ENCODE data around the gene RIMBP2. TPM values are rescaled to one million over a fixed set of nuclear protein-coding genes. Genes with fewer than 3 reads are reported as not detected.

RIMBP2 gene
- total and polyA plus RNA-seq, 3 experiments from 2014 or later, result not detected

GRCh38 chr12:130398100-130398848 lies 317.8 kb downstream of the RIMBP2 start:
- Mint-ChIP-seq H3K9me3 (peaks cover 0 to 7% (median 4%) of the 10 kb centered on the region in 5 donors), H3K36me3 (no peaks in the 10 kb centered on the region), H3K4me1 (no peaks in the 10 kb centered on the region), H3K4me3 (no peak overlapping the region), H3K27me3 (peaks cover 0 to 7% of the 10 kb centered on the region in 2 donors), H3K27ac (no peak overlapping the region)
- H3K4me3 ChIP-seq (ENCODE audit: low read length), result no peak overlapping the region
- POLR2A ChIA-PET, result no interaction called here
- DNase-seq, result no peak
- H3K36me3 ChIP-seq (ENCODE audit: insufficient read depth, low read length), result no peaks in the 10 kb centered on the region
- CTCF ChIA-PET, result no interaction called here
- H3K4me1 ChIP-seq (ENCODE audit: insufficient read depth, low read length), result no peaks in the 10 kb centered on the region
- no peak overlapping the region for H3K27ac ChIP-seq (ENCODE audit: low read depth, low read length)
- no peaks in the 10 kb centered on the region for H3K27me3 ChIP-seq (ENCODE audit: insufficient read depth, low read length, poor library complexity, severe bottlenecking)
- no peaks in the 10 kb centered on the region for H3K9me3 ChIP-seq (ENCODE audit: low read length)

- DNase-seq, result no peak
- H3K27me3 ChIP-seq (ENCODE audit: insufficient read depth, low read length, poor library complexity, severe bottlenecking), result no peaks in the 10 kb centered on the region
- H3K27me3 Mint-ChIP-seq, result peaks cover 0 to 7% of the 10 kb centered on the region in 2 donors
Measured at GRCh38 chr12:130396667-130397066, 319.4 kb downstream of the RIMBP2 start.

GRCh38 chr12:130394906-130395305 lies 321.2 kb downstream of the RIMBP2 start:
- no peak overlapping the region for H3K27ac Mint-ChIP-seq
- no peaks in the 10 kb centered on the region for H3K27me3 ChIP-seq (ENCODE audit: insufficient read depth, low read length, poor library complexity, severe bottlenecking)
- H3K27ac ChIP-seq (ENCODE audit: low read depth, low read length), result no peak overlapping the region
- H3K9me3 ChIP-seq (ENCODE audit: low read length), result no peaks in the 10 kb centered on the region
- H3K4me1 Mint-ChIP-seq, result no peaks in the 10 kb centered on the region
- peaks cover 0 to 12% (median 5%) of the 10 kb centered on the region in 5 donors for H3K9me3 Mint-ChIP-seq
- H3K4me3 Mint-ChIP-seq, result no peak overlapping the region
- CTCF ChIA-PET, result no interaction called here
- H3K36me3 Mint-ChIP-seq, result peaks cover 0 to 4% (median 0%) of the 10 kb centered on the region in 3 donors
- H3K4me3 ChIP-seq (ENCODE audit: low read length), result no peak overlapping the region
- POLR2A ChIA-PET, result no interaction called here
- H3K36me3 ChIP-seq (ENCODE audit: insufficient read depth, low read length), result no peaks in the 10 kb centered on the region
- H3K4me1 ChIP-seq (ENCODE audit: insufficient read depth, low read length), result no peaks in the 10 kb centered on the region
- peaks cover 0 to 7% of the 10 kb centered on the region in 2 donors for H3K27me3 Mint-ChIP-seq
- DNase-seq, result no peak

More at GRCh38 chr12:130396667-130397066, 319.4 kb downstream of the RIMBP2 start:
- Histone ChIP-seq H3K4me3 (ENCODE audit: low read length) (no peak overlapping the region), H3K9me3 (ENCODE audit: low read length) (no peaks in the 10 kb centered on the region), H3K36me3 (ENCODE audit: insufficient read depth, low read length) (no peaks in the 10 kb centered on the region), H3K4me1 (ENCODE audit: insufficient read depth, low read length) (no peaks in the 10 kb centered on the region), H3K27ac (ENCODE audit: low read depth, low read length) (no peak overlapping the region)
- no peaks in the 10 kb centered on the region for H3K4me1 Mint-ChIP-seq
- no peak overlapping the region for H3K4me3 Mint-ChIP-seq
- peaks cover 0 to 7% (median 4%) of the 10 kb centered on the region in 5 donors for H3K9me3 Mint-ChIP-seq
- H3K27ac Mint-ChIP-seq, result no peak overlapping the region
- ChIA-PET POLR2A (no interaction called here), CTCF (no interaction called here)
- no peaks in the 10 kb centered on the region for H3K36me3 Mint-ChIP-seq

GRCh38 chr12:130391186-130391585 lies 324.9 kb downstream of the RIMBP2 start:
- DNase-seq, result no peak
- H3K9me3 Mint-ChIP-seq, result peaks cover 3 to 19% (median 10%) of the 10 kb centered on the region in 5 donors
- no peaks in the 10 kb centered on the region for H3K36me3 ChIP-seq (ENCODE audit: insufficient read depth, low read length)
- peaks cover 0 to 4% (median 0%) of the 10 kb centered on the region in 3 donors for H3K36me3 Mint-ChIP-seq
- H3K27ac ChIP-seq (ENCODE audit: low read depth, low read length), result no peak overlapping the region
- H3K27me3 Mint-ChIP-seq, result no peaks in the 10 kb centered on the region
- POLR2A ChIA-PET, result no interaction called here
- no peak overlapping the region for H3K4me3 Mint-ChIP-seq
- H3K27me3 ChIP-seq (ENCODE audit: insufficient read depth, low read length, poor library complexity, severe bottlenecking), result no peaks in the 10 kb centered on the region
- H3K27ac Mint-ChIP-seq, result no peak overlapping the region
- H3K4me1 Mint-ChIP-seq, result no peaks in the 10 kb centered on the region
- H3K4me1 ChIP-seq (ENCODE audit: insufficient read depth, low read length), result no peaks in the 10 kb centered on the region
- CTCF ChIA-PET, result no interaction called here
- no peaks in the 10 kb centered on the region for H3K9me3 ChIP-seq (ENCODE audit: low read length)
- H3K4me3 ChIP-seq (ENCODE audit: low read length), result no peak overlapping the region

- Histone ChIP-seq H3K9me3 (ENCODE audit: low read length) (peaks cover 4% of the 10 kb centered on the region), H3K36me3 (ENCODE audit: insufficient read depth, low read length) (no peaks in the 10 kb centered on the region), H3K4me1 (ENCODE audit: insufficient read depth, low read length) (peaks cover 3% of the 10 kb centered on the region), H3K27me3 (ENCODE audit: insufficient read depth, low read length, poor library complexity, severe bottlenecking) (no peaks in the 10 kb centered on the region), H3K4me3 (ENCODE audit: low read length) (no peak overlapping the region), H3K27ac (ENCODE audit: low read depth, low read length) (no peak overlapping the region)
- peaks cover 2 to 9% of the 10 kb centered on the region in 2 donors for H3K27me3 Mint-ChIP-seq
- no peak overlapping the region for H3K27ac Mint-ChIP-seq
- no peaks in the 10 kb centered on the region for H3K36me3 Mint-ChIP-seq
- ChIA-PET POLR2A (no interaction called here), CTCF (no interaction called here)
- H3K4me3 Mint-ChIP-seq, result no peak overlapping the region
- H3K9me3 Mint-ChIP-seq, result peaks cover 13 to 23% (median 15%) of the 10 kb centered on the region in 5 donors
- DNase-seq, result no peak
- no peaks in the 10 kb centered on the region for H3K4me1 Mint-ChIP-seq
Measured at GRCh38 chr12:130385193-130385592, 330.9 kb downstream of the RIMBP2 start.

GRCh38 chr12:130384234-130384633 lies 331.9 kb downstream of the RIMBP2 start:
- Histone ChIP-seq H3K36me3 (ENCODE audit: insufficient read depth, low read length) (no peaks in the 10 kb centered on the region), H3K27ac (ENCODE audit: low read depth, low read length) (no peak overlapping the region), H3K27me3 (ENCODE audit: insufficient read depth, low read length, poor library complexity, severe bottlenecking) (no peaks in the 10 kb centered on the region), H3K4me3 (ENCODE audit: low read length) (no peak overlapping the region), H3K9me3 (ENCODE audit: low read length) (peaks cover 4% of the 10 kb centered on the region), H3K4me1 (ENCODE audit: insufficient read depth, low read length) (peaks cover 3% of the 10 kb centered on the region)
- ChIA-PET POLR2A (no interaction called here), CTCF (no interaction called here)
- no peaks in the 10 kb centered on the region for H3K36me3 Mint-ChIP-seq
- peaks cover 2 to 9% of the 10 kb centered on the region in 2 donors for H3K27me3 Mint-ChIP-seq
- H3K27ac Mint-ChIP-seq, result no peak overlapping the region
- peaks cover 12 to 23% (median 13%) of the 10 kb centered on the region in 5 donors for H3K9me3 Mint-ChIP-seq
- no peaks in the 10 kb centered on the region for H3K4me1 Mint-ChIP-seq
- no peak overlapping the region for H3K4me3 Mint-ChIP-seq
- DNase-seq, result no peak

GRCh38 chr12:130382818-130383217 lies 333.3 kb downstream of the RIMBP2 start:
- Mint-ChIP-seq H3K27me3 (peaks cover 2 to 9% of the 10 kb centered on the region in 2 donors), H3K4me3 (no peak overlapping the region), H3K36me3 (no peaks in the 10 kb centered on the region), H3K27ac (no peak overlapping the region), H3K9me3 (peaks cover 3 to 17% (median 7%) of the 10 kb centered on the region in 5 donors), H3K4me1 (no peaks in the 10 kb centered on the region)
- no peak overlapping the region for H3K4me3 ChIP-seq (ENCODE audit: low read length)
- H3K27me3 ChIP-seq (ENCODE audit: insufficient read depth, low read length, poor library complexity, severe bottlenecking), result no peaks in the 10 kb centered on the region
- H3K27ac ChIP-seq (ENCODE audit: low read depth, low read length), result no peak overlapping the region
- no peaks in the 10 kb centered on the region for H3K36me3 ChIP-seq (ENCODE audit: insufficient read depth, low read length)
- no peak for DNase-seq
- ChIA-PET POLR2A (no interaction called here), CTCF (no interaction called here)
- peaks cover 4% of the 10 kb centered on the region for H3K9me3 ChIP-seq (ENCODE audit: low read length)
- peaks cover 3% of the 10 kb centered on the region for H3K4me1 ChIP-seq (ENCODE audit: insufficient read depth, low read length)

- DNase-seq, result no peak
- Histone ChIP-seq H3K27me3 (ENCODE audit: insufficient read depth, low read length, poor library complexity, severe bottlenecking) (no peaks in the 10 kb centered on the region), H3K9me3 (ENCODE audit: low read length) (no peaks in the 10 kb centered on the region), H3K4me3 (ENCODE audit: low read length) (no peak overlapping the region), H3K36me3 (ENCODE audit: insufficient read depth, low read length) (no peaks in the 10 kb centered on the region), H3K4me1 (ENCODE audit: insufficient read depth, low read length) (no peaks in the 10 kb centered on the region), H3K27ac (ENCODE audit: low read depth, low read length) (no peak overlapping the region)
- Mint-ChIP-seq H3K27me3 (peaks cover 3% of the 10 kb centered on the region in 2 donors), H3K36me3 (no peaks in the 10 kb centered on the region), H3K4me1 (no peaks in the 10 kb centered on the region), H3K4me3 (no peak overlapping the region), H3K27ac (no peak overlapping the region), H3K9me3 (peaks cover 0 to 12% (median 2%) of the 10 kb centered on the region in 5 donors)
- ChIA-PET CTCF (no interaction called here), POLR2A (no interaction called here)
Measured at GRCh38 chr12:130375296-130376287, 340.5 kb downstream of the RIMBP2 start.

Data from CD8-positive, alpha-beta memory T cell (primary cell).